A549 (cell line): ENCODE measurements around the gene DPYSL4. TPM values are rescaled to one million over a fixed set of nuclear protein-coding genes. Genes with fewer than 3 reads are reported as not detected.
A peak's percentile ranks its signal among the peaks of the same experiment; 100 is the strongest.

Experiments
- ATAC-seq, 2 experiments: fragments of 200-7000 bp in 1 of 2; fragments of >200 bp in 1 of 2; cut with Nextera tagmentation in 1 of 2; cut with Tn5 transposase in 1 of 2; 3 replicates each; pipeline versions ENCODE4 v1.8.0 to v1.9.1; 2018 to 2020; ENCODE audit warnings: mild to moderate bottlenecking in 1 of 2, moderate library complexity in 1 of 2
- CTCF ChIA-PET: fragments of 300-600 bp; sonication (Branson Sonifier 250); formaldehyde crosslinking; extraction: SDS; loops from one replicate; lab custom pipeline; 2021; ENCODE audit warnings: antibody characterized with exemption, inconsistent platforms; lab: Yijun Ruan, JAX
- POLR2A ChIA-PET: fragments of 350-600 bp; formaldehyde crosslinking; extraction: SDS; loops from one replicate; lab custom pipeline; 2021; ENCODE audit warnings: antibody characterized with exemption, inconsistent platforms; lab: Yijun Ruan, JAX
- DNase-seq, 2 experiments: peaks; one replicate each; pipeline versions ENCODE4 v3.0.0 to v3.0.0-alpha.2; 2011 to 2016; ENCODE audit warnings: low read depth in 1 of 2, low spot score in 1 of 2
- FAIRE-seq: peaks from 2 replicates; lab custom pipeline; 2011; peaks lifted over from hg19 to GRCh38; lab: Jason Lieb, UNC
- H3K27ac ChIP-seq, 2 experiments: fragments of >200 bp; sonication (Bioruptor Twin); formaldehyde crosslinking; 3 replicates each; pipeline ENCODE4 v1.5.1; 2016 to 2017
- H3K4me1 ChIP-seq: fragments of >200 bp; sonication (Bioruptor Twin); formaldehyde crosslinking; 3 replicates; pipeline ENCODE4 v1.6.1; 2016
- H3K4me2 ChIP-seq: fragments of >200 bp; sonication (Bioruptor Twin); formaldehyde crosslinking; 3 replicates; pipeline ENCODE4 v1.6.1; 2016
- H3K4me3 ChIP-seq: fragments of >200 bp; sonication (Bioruptor Twin); formaldehyde crosslinking; 3 replicates; pipeline ENCODE4 v1.5.1; 2016
- H3K9me3 ChIP-seq: fragments of >200 bp; sonication (Bioruptor Twin); formaldehyde crosslinking; 3 replicates; pipeline ENCODE4 v1.6.1; 2016
- BCL3 ChIP-seq: fragments of >200 bp; sonication (Bioruptor Twin); formaldehyde crosslinking; IDR thresholded peaks from 3 replicates; pipeline ENCODE4 v1.6.1; 2016
- BHLHE40 ChIP-seq: IDR thresholded peaks from 2 replicates; pipeline ENCODE4 v1.6.1; 2012; ENCODE audit warnings: low read depth, low read length, inconsistent platforms
- CHD2 ChIP-seq: fragments of 150-350 bp; IDR thresholded peaks from 2 replicates; pipeline ENCODE4 v1.6.1; 2014; ENCODE audit warnings: low read length; ENCODE audit not compliant: partially characterized antibody
- CHD4 ChIP-seq: fragments of 200-600 bp; sonication (generic); IDR thresholded peaks from 2 replicates; pipeline ENCODE4 v1.6.1; 2016; ENCODE audit warnings: antibody characterized with exemption, mild to moderate bottlenecking, borderline replicate concordance
- EHF ChIP-seq: fragments of 250-450 bp; sonication (Bioruptor Pico); IDR thresholded peaks from 2 replicates; pipeline ENCODE4 v1.5.0; 2020; ENCODE audit warnings: mild to moderate bottlenecking
- ESRRA ChIP-seq: fragments of 150-350 bp; IDR thresholded peaks from 2 replicates; pipeline ENCODE4 v1.6.1; 2014; ENCODE audit warnings: mild to moderate bottlenecking, low read length, borderline replicate concordance
- FOSB ChIP-seq: fragments of 250-450 bp; sonication (Bioruptor Pico); IDR thresholded peaks from 2 replicates; pipeline ENCODE4 v1.5.0; 2020; ENCODE audit warnings: mild to moderate bottlenecking, moderate library complexity
- HEYL ChIP-seq: fragments of 250-450 bp; sonication (Bioruptor Pico); IDR thresholded peaks from 2 replicates; pipeline ENCODE4 v1.8.0; 2021; ENCODE audit warnings: mild to moderate bottlenecking, moderate library complexity
- HOXB5 ChIP-seq: fragments of 250-450 bp; sonication (Bioruptor Pico); IDR thresholded peaks from 2 replicates; pipeline ENCODE4 v1.5.0; 2020; ENCODE audit warnings: mild to moderate bottlenecking, moderate library complexity
- JUN ChIP-seq, 2 experiments: fragments of >200 bp; sonication (Bioruptor Twin); formaldehyde crosslinking; IDR thresholded peaks; 2 replicates in 1 of 2; 3 replicates in 1 of 2; pipeline ENCODE4 v1.6.1; 2016 to 2017
- JUNB ChIP-seq: fragments of >200 bp; sonication (Bioruptor Twin); formaldehyde crosslinking; IDR thresholded peaks from 2 replicates; pipeline ENCODE4 v1.6.1; 2016
- MAFK ChIP-seq: fragments of 450-650 bp; IDR thresholded peaks from 2 replicates; pipeline ENCODE4 v1.6.1; 2014; ENCODE audit not compliant: partially characterized antibody
- MAX ChIP-seq: IDR thresholded peaks from 2 replicates; pipeline ENCODE4 v1.6.1; 2012
- NPAS2 ChIP-seq: fragments of 250-450 bp; sonication (Bioruptor Pico); IDR thresholded peaks from 2 replicates; pipeline ENCODE4 v1.8.0; 2022; ENCODE audit warnings: mild to moderate bottlenecking, moderate library complexity, borderline replicate concordance
- PBX3 ChIP-seq: IDR thresholded peaks from 2 replicates; pipeline ENCODE4 v1.6.1; 2012
- SREBF2 ChIP-seq: fragments of 450-650 bp; IDR thresholded peaks from 2 replicates; pipeline ENCODE4 v1.6.1; 2014; ENCODE audit warnings: mild to moderate bottlenecking, moderate library complexity
- TFCP2L1 ChIP-seq: fragments of 250-450 bp; sonication (Bioruptor Pico); IDR thresholded peaks from 2 replicates; pipeline ENCODE4 v1.5.0; 2021; ENCODE audit warnings: mild to moderate bottlenecking
- TP53 ChIP-seq: fragments of 250-450 bp; sonication (Bioruptor Pico); IDR thresholded peaks from 2 replicates; pipeline ENCODE4 v1.5.0; 2021; ENCODE audit warnings: mild to moderate bottlenecking, moderate library complexity
- ZC3H11A ChIP-seq: fragments of 450-650 bp; IDR thresholded peaks from 2 replicates; pipeline ENCODE4 v1.6.1; 2014; ENCODE audit warnings: antibody characterized with exemption, mild to moderate bottlenecking
- ZFP36 ChIP-seq: fragments of 450-650 bp; IDR thresholded peaks from 2 replicates; pipeline ENCODE4 v1.6.1; 2014; ENCODE audit warnings: borderline replicate concordance; ENCODE audit not compliant: partially characterized antibody
- ZSCAN20 ChIP-seq: fragments of 250-450 bp; sonication (Bioruptor Pico); IDR thresholded peaks from 2 replicates; pipeline ENCODE4 v1.8.0; 2022; ENCODE audit warnings: mild to moderate bottlenecking, moderate library complexity
- WGBS: methylation state at CpG from one replicate; pipeline ENCODE4 v1.1.6; 2017; ENCODE audit errors: missing lambda C conversion rate; 5-methylcytosine and 5-hydroxymethylcytosine counted together
- polyA plus RNA-seq, 4 experiments: library from polyadenylated mRNA; depleted of rRNA in 3 of 4; stranded (reverse); fragments of >200 nt; fragmentation: RNase III in 1 of 4; extraction: RNeasy Plus Mini Kit Qiagen cat#74134 plus additional on column Dnase treatment in 1 of 4; gene quantifications; 2 replicates in 3 of 4; 3 replicates in 1 of 4; pipeline ENCODE4 v1.2.3, GENCODE V29; 2011 to 2017
- TF ChIP-seq, protein P1 (sequence below): fragments of 250-450 bp; sonication (Bioruptor Pico); IDR thresholded peaks from 2 replicates; pipeline ENCODE4 v1.5.0; 2021; ENCODE audit warnings: mild to moderate bottlenecking, moderate library complexity, borderline replicate concordance
- TF ChIP-seq, protein P2 (sequence below): fragments of 250-450 bp; sonication (Bioruptor Pico); IDR thresholded peaks from 2 replicates; pipeline ENCODE4 v1.5.0; 2020; ENCODE audit warnings: low read depth, mild to moderate bottlenecking, moderate library complexity
- TF ChIP-seq, protein P3 (sequence below): fragments of 200-600 bp; sonication (generic); IDR thresholded peaks from 2 replicates; pipeline ENCODE4 v1.6.1; 2016; ENCODE audit warnings: antibody characterized with exemption, mild to moderate bottlenecking, moderate library complexity
- TF ChIP-seq, protein P4 (sequence below): fragments of 150-350 bp; IDR thresholded peaks from 2 replicates; pipeline ENCODE4 v1.6.1; 2014; ENCODE audit warnings: low read depth, mild to moderate bottlenecking, low read length

DPYSL4 gene
- polyA plus RNA-seq, 2 of the 4 experiments (the other 2 are of a cell fraction) = 2.9 to 14.1 TPM

- ChIA-PET POLR2A (no interaction called here), CTCF (interaction anchor here (1.3 kb wide), 1 partner anchor 34 kb away, joined by 3 read pairs; no protein-coding TSS in a partner anchor)
- Histone ChIP-seq H3K27ac (0 out of 6 replicates have a peak overlapping the region, but pooled peaks of 1 of the 2 experiments have one; percentile 41), H3K4me1 (peaks cover 35% of the 10 kb centered on the region), H3K4me2 (peak overlapping the region; percentile 84), H3K4me3 (no peak overlapping the region; the same call in 2 of the 3 replicates)
- no peak; a peak in 1 of 6 replicates for ATAC-seq
- no peak for DNase-seq
- TF ChIP-seq JUN (IDR thresholded peaks at IDR 0.05) = no peak
- no peak for TF ChIP-seq HEYL (CRISPR knock-in tag)
- TF ChIP-seq CHD4 = no peak
- TF ChIP-seq NPAS2 = no peak
- TF ChIP-seq FOSB = no peak
- TF ChIP-seq, protein P1, sequence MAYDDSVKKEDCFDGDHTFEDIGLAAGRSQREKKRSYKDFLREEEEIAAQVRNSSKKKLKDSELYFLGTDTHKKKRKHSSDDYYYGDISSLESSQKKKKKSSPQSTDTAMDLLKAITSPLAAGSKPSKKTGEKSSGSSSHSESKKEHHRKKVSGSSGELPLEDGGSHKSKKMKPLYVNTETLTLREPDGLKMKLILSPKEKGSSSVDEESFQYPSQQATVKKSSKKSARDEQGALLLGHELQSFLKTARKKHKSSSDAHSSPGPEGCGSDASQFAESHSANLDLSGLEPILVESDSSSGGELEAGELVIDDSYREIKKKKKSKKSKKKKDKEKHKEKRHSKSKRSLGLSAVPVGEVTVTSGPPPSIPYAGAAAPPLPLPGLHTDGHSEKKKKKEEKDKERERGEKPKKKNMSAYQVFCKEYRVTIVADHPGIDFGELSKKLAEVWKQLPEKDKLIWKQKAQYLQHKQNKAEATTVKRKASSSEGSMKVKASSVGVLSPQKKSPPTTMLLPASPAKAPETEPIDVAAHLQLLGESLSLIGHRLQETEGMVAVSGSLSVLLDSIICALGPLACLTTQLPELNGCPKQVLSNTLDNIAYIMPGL = no peak
- no peak for TF ChIP-seq HOXB5 (CRISPR knock-in tag)
- no peak for TF ChIP-seq EHF (CRISPR knock-in tag)
- no peak for TF ChIP-seq PBX3
- no peak for TF ChIP-seq JUNB
- no peak for TF ChIP-seq ZC3H11A
- TF ChIP-seq SREBF2 = no peak
- TF ChIP-seq MAFK = no peak
- TF ChIP-seq, protein P2, sequence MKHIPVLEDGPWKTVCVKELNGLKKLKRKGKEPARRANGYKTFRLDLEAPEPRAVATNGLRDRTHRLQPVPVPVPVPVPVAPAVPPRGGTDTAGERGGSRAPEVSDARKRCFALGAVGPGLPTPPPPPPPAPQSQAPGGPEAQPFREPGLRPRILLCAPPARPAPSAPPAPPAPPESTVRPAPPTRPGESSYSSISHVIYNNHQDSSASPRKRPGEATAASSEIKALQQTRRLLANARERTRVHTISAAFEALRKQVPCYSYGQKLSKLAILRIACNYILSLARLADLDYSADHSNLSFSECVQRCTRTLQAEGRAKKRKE (CRISPR knock-in tag) = no peak
- TF ChIP-seq, all 56 proteins: peak for 0
- 78% methylated on average over 19 of the region's 19 CpGs for WGBS
- no peaks in the 10 kb centered on the region for H3K9me3 ChIP-seq
- no peak for FAIRE-seq
Measured at GRCh38 chr10:132176623-132177500, 9.9 kb upstream of the DPYSL4 start.

DNA sequence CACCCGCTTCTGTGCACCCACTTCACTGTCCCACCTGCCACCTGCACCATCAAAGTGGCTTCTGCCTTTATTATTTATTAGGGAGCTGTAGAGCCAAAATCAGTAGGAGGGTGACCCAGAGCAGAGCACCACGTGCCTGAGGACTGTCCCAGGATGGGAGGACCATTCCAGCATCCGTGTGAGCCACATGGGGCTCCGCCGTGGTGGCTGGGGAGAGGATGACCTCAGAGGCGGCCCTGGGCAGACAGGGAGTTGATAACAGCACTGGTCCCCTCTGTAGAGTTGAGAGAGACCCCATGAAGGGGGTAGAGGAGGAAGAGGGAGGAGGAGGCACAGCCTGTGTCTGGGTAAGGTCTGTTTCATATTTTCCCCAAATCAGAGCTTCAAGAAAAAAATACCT is 8.7 kb upstream of the DPYSL4 start:
- 89% methylated on average over 6 of the region's 6 CpGs for WGBS
- peaks cover 39% of the 10 kb centered on the region for H3K4me1 ChIP-seq
- H3K9me3 ChIP-seq = no peaks in the 10 kb centered on the region
- TF ChIP-seq BHLHE40 (no peak), FOSB (no peak), CHD2 (no peak), ZSCAN20 (CRISPR knock-in tag) (no peak), BCL3 (no peak), TFCP2L1 (CRISPR knock-in tag) (no peak), ZFP36 (no peak), ESRRA (no peak), MAX (no peak), JUNB (no peak), TP53 (CRISPR knock-in tag) (no peak), HEYL (CRISPR knock-in tag) (no peak), JUN (IDR thresholded peaks at IDR 0.05) (no peak)
- TF ChIP-seq, protein P3, sequence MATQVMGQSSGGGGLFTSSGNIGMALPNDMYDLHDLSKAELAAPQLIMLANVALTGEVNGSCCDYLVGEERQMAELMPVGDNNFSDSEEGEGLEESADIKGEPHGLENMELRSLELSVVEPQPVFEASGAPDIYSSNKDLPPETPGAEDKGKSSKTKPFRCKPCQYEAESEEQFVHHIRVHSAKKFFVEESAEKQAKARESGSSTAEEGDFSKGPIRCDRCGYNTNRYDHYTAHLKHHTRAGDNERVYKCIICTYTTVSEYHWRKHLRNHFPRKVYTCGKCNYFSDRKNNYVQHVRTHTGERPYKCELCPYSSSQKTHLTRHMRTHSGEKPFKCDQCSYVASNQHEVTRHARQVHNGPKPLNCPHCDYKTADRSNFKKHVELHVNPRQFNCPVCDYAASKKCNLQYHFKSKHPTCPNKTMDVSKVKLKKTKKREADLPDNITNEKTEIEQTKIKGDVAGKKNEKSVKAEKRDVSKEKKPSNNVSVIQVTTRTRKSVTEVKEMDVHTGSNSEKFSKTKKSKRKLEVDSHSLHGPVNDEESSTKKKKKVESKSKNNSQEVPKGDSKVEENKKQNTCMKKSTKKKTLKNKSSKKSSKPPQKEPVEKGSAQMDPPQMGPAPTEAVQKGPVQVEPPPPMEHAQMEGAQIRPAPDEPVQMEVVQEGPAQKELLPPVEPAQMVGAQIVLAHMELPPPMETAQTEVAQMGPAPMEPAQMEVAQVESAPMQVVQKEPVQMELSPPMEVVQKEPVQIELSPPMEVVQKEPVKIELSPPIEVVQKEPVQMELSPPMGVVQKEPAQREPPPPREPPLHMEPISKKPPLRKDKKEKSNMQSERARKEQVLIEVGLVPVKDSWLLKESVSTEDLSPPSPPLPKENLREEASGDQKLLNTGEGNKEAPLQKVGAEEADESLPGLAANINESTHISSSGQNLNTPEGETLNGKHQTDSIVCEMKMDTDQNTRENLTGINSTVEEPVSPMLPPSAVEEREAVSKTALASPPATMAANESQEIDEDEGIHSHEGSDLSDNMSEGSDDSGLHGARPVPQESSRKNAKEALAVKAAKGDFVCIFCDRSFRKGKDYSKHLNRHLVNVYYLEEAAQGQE = no peak
- TF ChIP-seq, protein P4, sequence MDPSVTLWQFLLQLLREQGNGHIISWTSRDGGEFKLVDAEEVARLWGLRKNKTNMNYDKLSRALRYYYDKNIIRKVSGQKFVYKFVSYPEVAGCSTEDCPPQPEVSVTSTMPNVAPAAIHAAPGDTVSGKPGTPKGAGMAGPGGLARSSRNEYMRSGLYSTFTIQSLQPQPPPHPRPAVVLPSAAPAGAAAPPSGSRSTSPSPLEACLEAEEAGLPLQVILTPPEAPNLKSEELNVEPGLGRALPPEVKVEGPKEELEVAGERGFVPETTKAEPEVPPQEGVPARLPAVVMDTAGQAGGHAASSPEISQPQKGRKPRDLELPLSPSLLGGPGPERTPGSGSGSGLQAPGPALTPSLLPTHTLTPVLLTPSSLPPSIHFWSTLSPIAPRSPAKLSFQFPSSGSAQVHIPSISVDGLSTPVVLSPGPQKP = no peak
- TF ChIP-seq, all 56 proteins: peak for 0
- ChIA-PET POLR2A (no interaction called here), CTCF (interaction anchor here (0.8 to 2.0 kb wide), 3 partner anchors 12 to 26 kb away, joined by 3 to 5 read pairs (median 5); no protein-coding TSS in a partner anchor)
- no peak overlapping the region for H3K4me3 ChIP-seq
- FAIRE-seq = no peak
- ATAC-seq = no peak
- H3K4me2 ChIP-seq = no peak overlapping the region
- DNase-seq = no peak
- H3K27ac ChIP-seq = no peak overlapping the region
